ENCODE data around the gene KCNQ5.

The KCNQ5 gene

GRCh38 chr6:73028893-73029450 is 407.1 kb downstream of the KCNQ5 start:
- H3K27ac Mint-ChIP-seq, result no peak overlapping the region
- no peaks in the 10 kb centered on the region for H3K36me3 Mint-ChIP-seq (ENCODE audit: low read depth)
- intact Hi-C loops (cut with micrococcal nuclease), result no loop called here
- H3K4me1 Mint-ChIP-seq (ENCODE audit: low read depth), result peaks cover 19% of the 10 kb centered on the region
- H3K27me3 Mint-ChIP-seq, result no peaks in the 10 kb centered on the region
- no peaks in the 10 kb centered on the region for H3K9me3 Mint-ChIP-seq
- no peak overlapping the region for H3K4me3 Mint-ChIP-seq

GRCh38 chr6:73030257-73030656 is 408.4 kb downstream of the KCNQ5 start:
- no peaks in the 10 kb centered on the region for H3K36me3 Mint-ChIP-seq (ENCODE audit: low read depth)
- no peaks in the 10 kb centered on the region for H3K9me3 Mint-ChIP-seq
- H3K27me3 Mint-ChIP-seq, result no peaks in the 10 kb centered on the region
- intact Hi-C loops (cut with micrococcal nuclease), result no loop called here
- no peak overlapping the region for H3K4me3 Mint-ChIP-seq
- H3K27ac Mint-ChIP-seq, result peak overlapping the region; percentile 57
- peaks cover 19% of the 10 kb centered on the region for H3K4me1 Mint-ChIP-seq (ENCODE audit: low read depth)

GRCh38 chr6:73030791-73031782 is 409.2 kb downstream of the KCNQ5 start:
- H3K4me3 Mint-ChIP-seq, result no peak overlapping the region
- H3K4me1 Mint-ChIP-seq (ENCODE audit: low read depth), result peaks cover 19% of the 10 kb centered on the region
- H3K36me3 Mint-ChIP-seq (ENCODE audit: low read depth), result no peaks in the 10 kb centered on the region
- no peaks in the 10 kb centered on the region for H3K9me3 Mint-ChIP-seq
- no peaks in the 10 kb centered on the region for H3K27me3 Mint-ChIP-seq
- intact Hi-C loops (cut with micrococcal nuclease), result no loop called here
- H3K27ac Mint-ChIP-seq, result peak overlapping the region; percentile 57

- intact Hi-C loops (cut with micrococcal nuclease), result no loop called here
- Mint-ChIP-seq H3K27ac (no peak overlapping the region), H3K4me3 (no peak overlapping the region), H3K36me3 (ENCODE audit: low read depth) (no peaks in the 10 kb centered on the region), H3K9me3 (no peaks in the 10 kb centered on the region), H3K4me1 (ENCODE audit: low read depth) (peaks cover 19% of the 10 kb centered on the region), H3K27me3 (no peaks in the 10 kb centered on the region)
Observed at GRCh38 chr6:73032586-73032985, 410.7 kb downstream of the KCNQ5 start.

GRCh38 chr6:73036689-73037088 is 414.8 kb downstream of the KCNQ5 start:
- Mint-ChIP-seq H3K36me3 (ENCODE audit: low read depth) (no peaks in the 10 kb centered on the region), H3K9me3 (peaks cover 12% of the 10 kb centered on the region), H3K4me1 (ENCODE audit: low read depth) (no peaks in the 10 kb centered on the region), H3K27me3 (no peaks in the 10 kb centered on the region), H3K27ac (no peak overlapping the region), H3K4me3 (no peak overlapping the region)
- intact Hi-C loops (cut with micrococcal nuclease), result no loop called here

- peaks cover 12% of the 10 kb centered on the region for H3K9me3 Mint-ChIP-seq
- intact Hi-C loops (cut with micrococcal nuclease), result no loop called here
- H3K36me3 Mint-ChIP-seq (ENCODE audit: low read depth), result no peaks in the 10 kb centered on the region
- H3K4me1 Mint-ChIP-seq (ENCODE audit: low read depth), result no peaks in the 10 kb centered on the region
- H3K27me3 Mint-ChIP-seq, result no peaks in the 10 kb centered on the region
- H3K27ac Mint-ChIP-seq, result no peak overlapping the region
- no peak overlapping the region for H3K4me3 Mint-ChIP-seq
Observed at GRCh38 chr6:73041051-73041450, 419.2 kb downstream of the KCNQ5 start.

- no peak overlapping the region for H3K4me3 Mint-ChIP-seq
- intact Hi-C loops (cut with micrococcal nuclease), result no loop called here
- no peaks in the 10 kb centered on the region for H3K36me3 Mint-ChIP-seq (ENCODE audit: low read depth)
- no peak overlapping the region for H3K27ac Mint-ChIP-seq
- H3K4me1 Mint-ChIP-seq (ENCODE audit: low read depth), result no peaks in the 10 kb centered on the region
- H3K9me3 Mint-ChIP-seq, result peaks cover 12% of the 10 kb centered on the region
- H3K27me3 Mint-ChIP-seq, result no peaks in the 10 kb centered on the region
Observed at GRCh38 chr6:73042892-73043291, 421.0 kb downstream of the KCNQ5 start.

- Mint-ChIP-seq H3K27ac (no peak overlapping the region), H3K36me3 (ENCODE audit: low read depth) (no peaks in the 10 kb centered on the region)
- intact Hi-C loops (cut with micrococcal nuclease), result no loop called here
Observed at GRCh38 chr6:73043446-73043845, 421.6 kb downstream of the KCNQ5 start.

GRCh38 chr6:73045609-73046008 is 423.7 kb downstream of the KCNQ5 start:
- no peaks in the 10 kb centered on the region for H3K27me3 Mint-ChIP-seq
- no peaks in the 10 kb centered on the region for H3K4me1 Mint-ChIP-seq (ENCODE audit: low read depth)
- no peaks in the 10 kb centered on the region for H3K36me3 Mint-ChIP-seq (ENCODE audit: low read depth)
- intact Hi-C loops (cut with micrococcal nuclease), result no loop called here
- H3K4me3 Mint-ChIP-seq, result no peak overlapping the region
- H3K9me3 Mint-ChIP-seq, result no peaks in the 10 kb centered on the region
- H3K27ac Mint-ChIP-seq, result no peak overlapping the region

More at GRCh38 chr6:73043446-73043845, 421.6 kb downstream of the KCNQ5 start:
- Mint-ChIP-seq H3K4me3 (no peak overlapping the region), H3K27me3 (no peaks in the 10 kb centered on the region), H3K4me1 (ENCODE audit: low read depth) (no peaks in the 10 kb centered on the region), H3K9me3 (peaks cover 12% of the 10 kb centered on the region)

GRCh38 chr6:73047801-73048200 is 425.9 kb downstream of the KCNQ5 start:
- no peaks in the 10 kb centered on the region for H3K27me3 Mint-ChIP-seq
- H3K4me1 Mint-ChIP-seq (ENCODE audit: low read depth), result no peaks in the 10 kb centered on the region
- intact Hi-C loops (cut with micrococcal nuclease), result no loop called here
- no peaks in the 10 kb centered on the region for H3K9me3 Mint-ChIP-seq
- H3K27ac Mint-ChIP-seq, result no peak overlapping the region
- no peak overlapping the region for H3K4me3 Mint-ChIP-seq
- H3K36me3 Mint-ChIP-seq (ENCODE audit: low read depth), result no peaks in the 10 kb centered on the region

GRCh38 chr6:73049971-73050594 is 428.2 kb downstream of the KCNQ5 start:
- H3K27ac Mint-ChIP-seq, result no peak overlapping the region
- no peak overlapping the region for H3K4me3 Mint-ChIP-seq
- no peaks in the 10 kb centered on the region for H3K36me3 Mint-ChIP-seq (ENCODE audit: low read depth)
- H3K27me3 Mint-ChIP-seq, result no peaks in the 10 kb centered on the region
- intact Hi-C loops (cut with micrococcal nuclease), result no loop called here
- H3K9me3 Mint-ChIP-seq, result no peaks in the 10 kb centered on the region
- no peaks in the 10 kb centered on the region for H3K4me1 Mint-ChIP-seq (ENCODE audit: low read depth)

GRCh38 chr6:73050706-73051105 is 428.8 kb downstream of the KCNQ5 start:
- H3K4me1 Mint-ChIP-seq (ENCODE audit: low read depth), result no peaks in the 10 kb centered on the region
- no peaks in the 10 kb centered on the region for H3K36me3 Mint-ChIP-seq (ENCODE audit: low read depth)
- no peak overlapping the region for H3K4me3 Mint-ChIP-seq
- H3K27me3 Mint-ChIP-seq, result no peaks in the 10 kb centered on the region
- no peaks in the 10 kb centered on the region for H3K9me3 Mint-ChIP-seq
- H3K27ac Mint-ChIP-seq, result no peak overlapping the region
- intact Hi-C loops (cut with micrococcal nuclease), result no loop called here

GRCh38 chr6:73051147-73051546 is 429.3 kb downstream of the KCNQ5 start:
- no peak overlapping the region for H3K27ac Mint-ChIP-seq
- H3K27me3 Mint-ChIP-seq, result no peaks in the 10 kb centered on the region
- intact Hi-C loops (cut with micrococcal nuclease), result no loop called here
- no peaks in the 10 kb centered on the region for H3K9me3 Mint-ChIP-seq
- no peaks in the 10 kb centered on the region for H3K36me3 Mint-ChIP-seq (ENCODE audit: low read depth)
- no peak overlapping the region for H3K4me3 Mint-ChIP-seq
- H3K4me1 Mint-ChIP-seq (ENCODE audit: low read depth), result no peaks in the 10 kb centered on the region

- Mint-ChIP-seq H3K9me3 (no peaks in the 10 kb centered on the region), H3K27ac (no peak overlapping the region), H3K4me1 (ENCODE audit: low read depth) (no peaks in the 10 kb centered on the region), H3K27me3 (no peaks in the 10 kb centered on the region), H3K4me3 (no peak overlapping the region), H3K36me3 (ENCODE audit: low read depth) (no peaks in the 10 kb centered on the region)
- intact Hi-C loops (cut with micrococcal nuclease), result no loop called here
Observed at GRCh38 chr6:73054958-73055357, 433.1 kb downstream of the KCNQ5 start.

Data from dendritic cell treated with granulocyte-macrophage colony-stimulating factor and Interleukin-4, amounts not matched to agents 40 ng/mL and 50 ng/mL, for 4 days (primary cell).